Measurements from ENCODE around the gene CUL4A.
"Not testable (repeated sequence)": the region's sequence is repeated elsewhere in the genome, so short reads cannot be mapped to it uniquely, and the experiment has no call there.

CUL4A gene

GRCh38 chr13:113307491-113307890 lies 98.1 kb downstream of the CUL4A start:
- Histone ChIP-seq H3K4me3 (no peak overlapping the region), H3K27ac (no peak overlapping the region), H3K36me3 (peaks cover 38 to 52% (median 38%) of the 10 kb centered on the region in 3 donors), H3K27me3 (no peaks in the 10 kb centered on the region), H3K9me3 (no peaks in the 10 kb centered on the region), H3K4me1 (peaks cover 0 to 5% (median 0%) of the 10 kb centered on the region in 4 donors)
- DNase-seq: no peak
- intact Hi-C loops (cut with DNase I; ENCODE audit: low total_unique reads): no loop called here
- TF ChIP-seq CTCF (IDR thresholded peaks at IDR 0.05): no peak

- H3K4me3 ChIP-seq: no peak overlapping the region
- no peaks in the 10 kb centered on the region for H3K27me3 ChIP-seq
- H3K36me3 ChIP-seq: peaks cover 43 to 52% (median 44%) of the 10 kb centered on the region in 3 donors
- H3K9me3 ChIP-seq: no peaks in the 10 kb centered on the region
- DNase-seq: no peak
- H3K27ac ChIP-seq: no peak overlapping the region
- TF ChIP-seq CTCF (IDR thresholded peaks at IDR 0.05): no peak
- peaks cover 0 to under 1% (median 0%) of the 10 kb centered on the region in 4 donors for H3K4me1 ChIP-seq
- intact Hi-C loops (cut with DNase I; ENCODE audit: low total_unique reads): no loop called here
Measured at GRCh38 chr13:113309473-113309872, 100.1 kb downstream of the CUL4A start.

- DNase-seq; H3K9me3 ChIP-seq; intact Hi-C loops (cut with DNase I; ENCODE audit: low total_unique reads); H3K27me3 ChIP-seq; H3K4me3 ChIP-seq; H3K4me1 ChIP-seq; H3K27ac ChIP-seq: not testable (repeated sequence)
- peaks cover 41 to 74% (median 61%) of the 10 kb centered on the region in 3 donors for H3K36me3 ChIP-seq
Measured at GRCh38 chr13:113314112-113314511, 104.7 kb downstream of the CUL4A start.

GRCh38 chr13:113314895-113315470 lies 105.6 kb downstream of the CUL4A start:
- H3K4me3 ChIP-seq; DNase-seq; intact Hi-C loops (cut with DNase I; ENCODE audit: low total_unique reads); H3K9me3 ChIP-seq; H3K27ac ChIP-seq; H3K27me3 ChIP-seq; H3K4me1 ChIP-seq: not testable (repeated sequence)
- peaks cover 43 to 74% (median 64%) of the 10 kb centered on the region in 3 donors for H3K36me3 ChIP-seq

GRCh38 chr13:113315992-113316391 lies 106.6 kb downstream of the CUL4A start:
- DNase-seq: no peak
- TF ChIP-seq CTCF (IDR thresholded peaks at IDR 0.05): no peak
- Histone ChIP-seq H3K4me3 (no peak overlapping the region), H3K27ac (no peak overlapping the region), H3K9me3 (no peaks in the 10 kb centered on the region), H3K27me3 (no peaks in the 10 kb centered on the region), H3K36me3 (peaks cover 43 to 74% (median 64%) of the 10 kb centered on the region in 3 donors), H3K4me1 (no peaks in the 10 kb centered on the region)
- intact Hi-C loops (cut with DNase I; ENCODE audit: low total_unique reads): no loop called here
